Measurements from ENCODE around the gene SLC10A7.

GRCh38 chr4:146379744-146380143 is 142.0 kb downstream of the SLC10A7 start:
- no peak for TF ChIP-seq SRSF1 (IDR thresholded peaks at IDR 0.05; ENCODE audit: low read depth, low read length)
- no peak for TF ChIP-seq RAD21 (CRISPR knock-in tag; conservative IDR thresholded peaks at IDR 0.05 in 1 of 2, IDR thresholded peaks at IDR 0.05 in 1 of 2)
- no peak for TF ChIP-seq RCOR1 (IDR thresholded peaks at IDR 0.05; ENCODE audit: borderline replicate concordance in 1 of 2, low read depth in 2 of 2, low read length in 2 of 2)
- TF ChIP-seq NFXL1 (CRISPR knock-in tag; IDR thresholded peaks at IDR 0.05), result no peak
- no peak for TF ChIP-seq ZNF354B (CRISPR knock-in tag; IDR thresholded peaks at IDR 0.05)
- no peak for TF ChIP-seq BHLHE40 (IDR thresholded peaks at IDR 0.05; ENCODE audit: low read length)
- TF ChIP-seq E2F6 (IDR thresholded peaks at IDR 0.05; ENCODE audit: borderline replicate concordance in 1 of 2, extremely low read depth in 1 of 2, insufficient read depth in 1 of 2, insufficient read length in 1 of 2, low read depth in 1 of 2, low read length in 1 of 2, poor library complexity in 1 of 2, severe bottlenecking in 1 of 2), result no peak
- no peak for TF ChIP-seq CBX5 (IDR thresholded peaks at IDR 0.05; ENCODE audit: borderline replicate concordance, low read depth)
- TF ChIP-seq, protein P1, sequence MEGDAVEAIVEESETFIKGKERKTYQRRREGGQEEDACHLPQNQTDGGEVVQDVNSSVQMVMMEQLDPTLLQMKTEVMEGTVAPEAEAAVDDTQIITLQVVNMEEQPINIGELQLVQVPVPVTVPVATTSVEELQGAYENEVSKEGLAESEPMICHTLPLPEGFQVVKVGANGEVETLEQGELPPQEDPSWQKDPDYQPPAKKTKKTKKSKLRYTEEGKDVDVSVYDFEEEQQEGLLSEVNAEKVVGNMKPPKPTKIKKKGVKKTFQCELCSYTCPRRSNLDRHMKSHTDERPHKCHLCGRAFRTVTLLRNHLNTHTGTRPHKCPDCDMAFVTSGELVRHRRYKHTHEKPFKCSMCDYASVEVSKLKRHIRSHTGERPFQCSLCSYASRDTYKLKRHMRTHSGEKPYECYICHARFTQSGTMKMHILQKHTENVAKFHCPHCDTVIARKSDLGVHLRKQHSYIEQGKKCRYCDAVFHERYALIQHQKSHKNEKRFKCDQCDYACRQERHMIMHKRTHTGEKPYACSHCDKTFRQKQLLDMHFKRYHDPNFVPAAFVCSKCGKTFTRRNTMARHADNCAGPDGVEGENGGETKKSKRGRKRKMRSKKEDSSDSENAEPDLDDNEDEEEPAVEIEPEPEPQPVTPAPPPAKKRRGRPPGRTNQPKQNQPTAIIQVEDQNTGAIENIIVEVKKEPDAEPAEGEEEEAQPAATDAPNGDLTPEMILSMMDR (IDR thresholded peaks at IDR 0.05 in 2 of 3, conservative IDR thresholded peaks at IDR 0.05 in 1 of 3; ENCODE audit: insufficient read depth in 2 of 3, low read depth in 1 of 3, low read length in 3 of 3), result no peak

All from K562 (cell line).